ENCODE data around the gene CDON. TPM values are rescaled to one million over a fixed set of nuclear protein-coding genes. Genes with fewer than 3 reads are reported as not detected.

The CDON gene
- total RNA-seq, 2 donors from 2014 or later: 2.3 to 10.5 TPM

DNA sequence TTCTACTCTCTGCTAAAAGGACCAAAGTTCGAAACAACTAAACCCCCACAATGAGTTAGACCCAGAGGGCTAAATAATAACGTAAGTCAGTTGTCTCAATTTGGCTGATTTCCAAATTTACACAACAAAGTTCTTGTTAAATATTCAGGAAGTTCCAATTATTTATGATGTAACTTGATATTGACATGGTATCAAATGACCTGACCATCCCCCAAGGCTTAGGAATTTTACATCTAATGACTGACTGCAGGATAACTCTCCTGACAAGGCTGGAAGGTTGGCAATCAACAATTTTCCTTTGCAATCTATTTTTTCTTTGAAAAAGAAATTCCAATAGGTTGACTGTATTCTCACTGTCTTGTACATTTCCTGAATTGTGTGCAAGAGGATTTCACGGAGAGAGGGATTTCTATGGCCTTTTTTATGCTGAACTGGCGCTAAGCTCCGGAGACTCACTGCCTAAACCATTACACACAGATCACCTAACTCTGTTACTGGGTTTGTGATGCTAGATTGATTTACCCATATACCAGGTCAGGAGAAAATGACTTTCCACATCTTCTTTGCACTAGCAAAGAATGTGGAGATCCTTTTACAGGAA lies 9.6 kb upstream of the CDON start:
- H3K36me3 ChIP-seq: no peaks in the 10 kb centered on the region
- H3K9ac ChIP-seq (ENCODE audit: low read depth in 2 of 2, low read length in 2 of 2): no peak overlapping the region
- H3K9me3 ChIP-seq: no peaks in the 10 kb centered on the region
- intact Hi-C loops (cut with DNase I): no loop called here
- no peak overlapping the region for H3K27ac ChIP-seq
- H3K4me3 ChIP-seq: no peak overlapping the region
- no peak for DNase-seq
- H3K27me3 ChIP-seq: no peaks in the 10 kb centered on the region
- TF ChIP-seq, protein P1, sequence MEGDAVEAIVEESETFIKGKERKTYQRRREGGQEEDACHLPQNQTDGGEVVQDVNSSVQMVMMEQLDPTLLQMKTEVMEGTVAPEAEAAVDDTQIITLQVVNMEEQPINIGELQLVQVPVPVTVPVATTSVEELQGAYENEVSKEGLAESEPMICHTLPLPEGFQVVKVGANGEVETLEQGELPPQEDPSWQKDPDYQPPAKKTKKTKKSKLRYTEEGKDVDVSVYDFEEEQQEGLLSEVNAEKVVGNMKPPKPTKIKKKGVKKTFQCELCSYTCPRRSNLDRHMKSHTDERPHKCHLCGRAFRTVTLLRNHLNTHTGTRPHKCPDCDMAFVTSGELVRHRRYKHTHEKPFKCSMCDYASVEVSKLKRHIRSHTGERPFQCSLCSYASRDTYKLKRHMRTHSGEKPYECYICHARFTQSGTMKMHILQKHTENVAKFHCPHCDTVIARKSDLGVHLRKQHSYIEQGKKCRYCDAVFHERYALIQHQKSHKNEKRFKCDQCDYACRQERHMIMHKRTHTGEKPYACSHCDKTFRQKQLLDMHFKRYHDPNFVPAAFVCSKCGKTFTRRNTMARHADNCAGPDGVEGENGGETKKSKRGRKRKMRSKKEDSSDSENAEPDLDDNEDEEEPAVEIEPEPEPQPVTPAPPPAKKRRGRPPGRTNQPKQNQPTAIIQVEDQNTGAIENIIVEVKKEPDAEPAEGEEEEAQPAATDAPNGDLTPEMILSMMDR (IDR thresholded peaks at IDR 0.05): no peak
- H3K4me1 ChIP-seq: no peaks in the 10 kb centered on the region

DNA sequence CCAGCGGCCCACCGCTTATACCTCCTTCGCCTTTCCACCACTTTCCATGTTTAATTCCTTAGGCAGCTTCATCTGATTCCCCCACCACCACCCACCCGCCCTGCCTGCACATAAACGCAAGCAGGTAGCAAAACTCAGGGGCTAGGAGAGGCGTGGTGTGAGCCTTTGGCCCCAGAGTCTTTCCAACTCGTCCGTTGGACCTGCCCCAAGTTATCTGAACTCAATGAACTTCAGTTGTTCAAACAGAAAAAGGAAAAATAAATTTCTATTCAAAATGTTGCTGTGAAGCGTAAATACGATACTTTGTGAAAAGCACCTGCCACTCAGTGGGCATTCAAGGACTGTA lies 814 bp upstream of the CDON start:
- TF ChIP-seq, protein P1 (IDR thresholded peaks at IDR 0.05): no peak
- Histone ChIP-seq H3K27ac (no peak overlapping the region), H3K4me3 (peak overlapping the region; percentile 63), H3K27me3 (no peaks in the 10 kb centered on the region), H3K9me3 (no peaks in the 10 kb centered on the region), H3K9ac (ENCODE audit: low read depth in 2 of 2, low read length in 2 of 2) (no peak overlapping the region), H3K36me3 (no peaks in the 10 kb centered on the region), H3K4me1 (no peaks in the 10 kb centered on the region)
- no peak for DNase-seq
- intact Hi-C loops (cut with DNase I): loop anchor here (5.0 kb wide), 1 partner anchor 121 kb away; no protein-coding TSS in a partner anchor

DNA sequence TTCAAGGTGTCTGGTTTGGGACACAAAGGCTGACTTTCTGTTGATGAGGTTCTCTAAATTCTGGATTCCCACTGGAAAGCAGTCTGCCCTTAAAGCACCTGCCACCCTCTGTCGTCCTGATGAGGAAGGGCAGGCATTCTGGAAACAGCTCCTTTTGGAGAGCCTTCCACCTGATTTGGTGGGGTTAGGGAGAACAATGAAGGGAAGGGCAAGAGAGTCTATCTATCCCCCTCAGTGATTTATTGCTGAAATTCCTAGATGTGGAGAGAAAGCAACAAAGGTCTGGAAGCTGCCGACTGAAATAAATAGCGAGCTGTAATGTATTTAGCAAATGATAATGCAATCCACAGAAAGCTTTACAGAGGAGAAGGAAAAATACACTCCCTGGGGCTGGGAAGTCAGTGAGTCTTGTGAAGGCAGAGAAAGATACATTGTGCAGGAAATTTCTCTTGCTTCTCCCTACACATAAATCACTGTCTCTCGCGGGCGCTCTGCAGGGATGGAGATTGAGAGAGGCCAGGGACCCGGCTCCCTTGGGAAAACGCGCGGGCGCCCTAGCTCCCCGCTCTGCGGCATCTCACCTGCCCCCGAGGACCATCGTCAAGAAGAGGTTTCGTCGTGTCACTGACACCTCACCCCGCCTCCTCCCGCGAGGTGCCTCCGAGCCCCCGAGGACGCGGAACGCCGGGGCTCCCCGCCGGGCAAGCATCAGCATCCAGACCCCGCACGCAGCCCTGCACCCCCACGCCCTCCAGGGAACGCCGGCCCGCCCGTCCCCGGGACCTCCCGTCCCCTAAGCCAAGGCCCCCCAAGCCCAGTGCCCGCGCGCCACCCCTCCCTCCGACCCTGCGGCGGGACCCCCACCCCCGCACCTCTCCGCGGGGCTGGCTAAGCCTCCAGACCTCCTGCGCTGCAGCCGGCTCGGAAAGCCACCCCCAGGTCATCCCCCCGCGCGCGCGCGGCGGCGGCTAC lies 673 bp downstream of the CDON start:
- Histone ChIP-seq H3K4me1 (no peaks in the 10 kb centered on the region), H3K9ac (ENCODE audit: low read depth in 2 of 2, low read length in 2 of 2) (peak overlapping the region; percentile 37 to 57), H3K4me3 (peak overlapping the region; percentile 63), H3K36me3 (no peaks in the 10 kb centered on the region), H3K27me3 (no peaks in the 10 kb centered on the region), H3K27ac (peak overlapping the region; percentile 24), H3K9me3 (no peaks in the 10 kb centered on the region)
- TF ChIP-seq, protein P1 (IDR thresholded peaks at IDR 0.05): peak; percentile 28
- DNase-seq: peak; percentile 35
- intact Hi-C loops (cut with DNase I): loop anchor here (5.0 kb wide), 1 partner anchor 120 kb away; no protein-coding TSS in a partner anchor

DNA sequence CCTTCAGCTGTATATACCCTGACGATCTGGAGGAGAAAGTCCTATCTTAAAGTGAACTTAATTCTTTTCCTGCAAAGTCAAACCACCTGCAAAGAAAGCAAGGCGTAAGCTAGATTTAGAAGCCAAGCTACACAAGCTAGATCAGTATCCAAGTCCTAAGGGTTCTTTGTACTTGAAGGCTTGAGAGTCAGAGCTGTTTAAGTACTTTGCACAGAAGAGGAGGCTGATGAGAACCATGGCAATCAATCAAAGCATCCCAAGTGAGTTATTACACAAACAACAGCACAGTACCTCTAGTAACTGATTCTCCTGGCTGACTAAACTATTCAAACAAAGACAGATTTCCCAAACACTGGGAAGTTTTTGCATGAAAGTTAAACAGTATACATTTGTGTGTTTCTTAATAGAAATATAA lies 1.9 kb downstream of the CDON start:
- intact Hi-C loops (cut with DNase I): loop anchor here (5.0 kb wide), 1 partner anchor 118 kb away; no protein-coding TSS in a partner anchor
- H3K27me3 ChIP-seq: no peaks in the 10 kb centered on the region
- TF ChIP-seq, protein P1 (IDR thresholded peaks at IDR 0.05): no peak
- H3K4me3 ChIP-seq: no peak overlapping the region
- H3K4me1 ChIP-seq: no peaks in the 10 kb centered on the region
- H3K27ac ChIP-seq: no peak overlapping the region
- no peaks in the 10 kb centered on the region for H3K36me3 ChIP-seq
- no peaks in the 10 kb centered on the region for H3K9me3 ChIP-seq
- no peak overlapping the region for H3K9ac ChIP-seq (ENCODE audit: low read depth in 2 of 2, low read length in 2 of 2)
- no peak for DNase-seq

DNA sequence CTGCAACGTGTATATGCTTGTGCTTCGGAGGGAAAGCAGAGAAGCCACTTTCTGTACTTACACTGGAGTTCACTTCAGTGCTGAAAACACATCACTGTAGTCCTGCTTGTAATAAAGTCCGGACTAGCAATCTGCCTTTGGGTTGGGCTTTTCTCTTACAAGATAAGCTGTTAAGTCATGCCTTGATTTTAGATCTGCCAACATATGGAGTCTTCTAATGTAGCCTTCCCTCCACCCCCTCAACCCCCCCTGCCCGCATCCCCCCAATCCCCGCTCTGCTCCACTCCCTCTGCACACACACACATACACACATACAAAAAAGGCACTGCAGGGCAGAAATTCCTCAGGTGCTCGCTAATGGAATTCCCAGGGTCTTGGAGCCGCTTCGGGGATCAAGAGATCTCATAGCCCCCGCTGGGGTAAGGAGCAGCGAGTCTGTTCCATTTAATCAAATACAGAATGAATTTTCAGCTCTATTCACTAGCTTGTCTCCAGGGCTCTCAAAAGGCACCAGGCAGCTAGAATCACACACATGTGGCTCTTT lies 3.4 kb downstream of the CDON start:
- Histone ChIP-seq H3K27me3 (no peaks in the 10 kb centered on the region), H3K27ac (no peak overlapping the region), H3K9me3 (no peaks in the 10 kb centered on the region), H3K4me1 (no peaks in the 10 kb centered on the region), H3K36me3 (no peaks in the 10 kb centered on the region), H3K9ac (ENCODE audit: low read depth in 2 of 2, low read length in 2 of 2) (no peak overlapping the region), H3K4me3 (no peak overlapping the region)
- intact Hi-C loops (cut with DNase I): loop anchor here (5.0 kb wide), 1 partner anchor 133 kb away; no protein-coding TSS in a partner anchor
- no peak for DNase-seq
- TF ChIP-seq, protein P1 (IDR thresholded peaks at IDR 0.05): no peak
